Tibial artery (tissue), 4 donors: ENCODE measurements around the gene ZNF273.
"Not testable (repeated sequence)": the region's sequence is repeated elsewhere in the genome, so short reads cannot be mapped to it uniquely, and the experiment has no call there.

Experiments used
- DNase-seq, 2 donors: peaks; one replicate each; pipeline ENCODE4 v3.0.0-alpha.2; 2019
- H3K27ac ChIP-seq, 2 donors: fragments of 200-600 bp; sonication (generic) in 1 of 2; 1 replicate in 1 of 2; 2 replicates in 1 of 2; pipeline ENCODE4 v1.5.1; 2018 to 2019; ENCODE audit warnings: mild to moderate bottlenecking in 1 of 2
- H3K27me3 ChIP-seq, 2 donors: fragments of 200-600 bp; sonication (generic) in 1 of 2; one replicate each; pipeline versions ENCODE4 v1.5.1 to v1.6.0; 2016 to 2019
- H3K36me3 ChIP-seq, 3 donors: fragments of 200-600 bp; sonication (generic) in 2 of 3; one replicate each; pipeline ENCODE4 v1.5.1; 2016 to 2019; ENCODE audit warnings: mild to moderate bottlenecking in 2 of 3
- H3K4me1 ChIP-seq, 4 donors: fragments of 200-600 bp; sonication (generic) in 2 of 4; 1 replicate in 3 of 4; 2 replicates in 1 of 4; pipeline ENCODE4 v1.5.1; 2016 to 2019
- H3K4me3 ChIP-seq, 2 donors: fragments of 200-600 bp; sonication (generic) in 1 of 2; 1 replicate in 1 of 2; 2 replicates in 1 of 2; pipeline ENCODE4 v1.5.1; 2018 to 2019; ENCODE audit warnings: mild to moderate bottlenecking in 2 of 2
- H3K9me3 ChIP-seq, 3 donors: fragments of 200-600 bp; sonication (generic) in 1 of 3; one replicate each; pipeline ENCODE4 v1.5.1; 2016 to 2019
- intact Hi-C: fragments of 100-400 bp; cut with DNase I; formaldehyde crosslinking; loops from one replicate; pipeline ENCODE4 v1.15.0; 2023; ENCODE audit warnings: low total_unique reads
- TF ChIP-seq, protein P1 (sequence below), 2 experiments: fragments of 200-600 bp in 1 of 2; fragments of 450-650 bp in 1 of 2; IDR thresholded peaks; one replicate each; pipeline ENCODE4 v1.5.1; 2017 to 2019; ENCODE audit warnings: antibody characterized with exemption in 2 of 2, mild to moderate bottlenecking in 1 of 2, moderate library complexity in 1 of 2

ZNF273 gene

DNA sequence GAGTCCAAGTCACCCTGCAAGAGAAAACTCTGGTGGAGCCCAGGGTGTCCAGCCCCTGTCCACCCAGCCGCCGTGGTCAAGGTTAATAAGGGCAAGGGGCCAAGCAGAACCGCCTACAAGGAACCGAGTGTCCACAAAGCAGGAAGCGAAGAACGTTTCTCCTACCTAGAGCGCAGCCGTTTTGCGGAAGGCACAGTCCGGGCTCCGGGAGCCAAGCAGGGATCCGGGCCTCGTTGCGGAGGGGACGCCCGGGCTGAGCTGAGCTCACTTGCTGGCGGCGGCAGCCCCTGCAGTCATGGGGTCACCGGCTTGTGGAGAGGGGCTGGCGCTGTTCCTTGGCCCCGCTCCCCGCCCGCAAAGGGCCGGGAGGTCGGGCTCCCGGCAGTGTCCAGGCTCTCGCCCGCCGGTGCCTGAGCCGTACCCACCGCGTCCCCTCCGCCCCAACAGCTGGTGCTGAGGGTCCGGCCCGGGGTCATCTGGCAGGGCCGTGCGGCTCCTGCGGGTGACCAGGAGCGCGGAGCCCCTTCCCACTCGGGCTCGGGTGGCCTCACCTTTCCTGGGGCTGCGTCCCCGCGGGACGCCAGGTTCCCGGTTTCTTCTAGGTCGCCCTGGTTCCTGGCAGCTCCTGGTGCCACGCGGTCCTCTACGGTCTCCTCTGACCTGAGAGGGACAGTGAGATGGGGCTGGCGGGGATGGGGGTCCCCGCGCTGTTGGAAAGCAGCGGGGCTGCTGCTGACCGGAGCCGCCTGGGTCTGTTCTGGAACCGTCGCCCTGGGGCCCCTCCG is 14.0 kb upstream of the ZNF273 start:
- no peaks in the 10 kb centered on the region for H3K9me3 ChIP-seq
- intact Hi-C loops = loop anchor here (10.0 kb wide), 1 partner anchor 94 kb away; the partner anchor contains the start of gene ZNF138
- H3K36me3 ChIP-seq = no peaks in the 10 kb centered on the region
- TF ChIP-seq, protein P1, sequence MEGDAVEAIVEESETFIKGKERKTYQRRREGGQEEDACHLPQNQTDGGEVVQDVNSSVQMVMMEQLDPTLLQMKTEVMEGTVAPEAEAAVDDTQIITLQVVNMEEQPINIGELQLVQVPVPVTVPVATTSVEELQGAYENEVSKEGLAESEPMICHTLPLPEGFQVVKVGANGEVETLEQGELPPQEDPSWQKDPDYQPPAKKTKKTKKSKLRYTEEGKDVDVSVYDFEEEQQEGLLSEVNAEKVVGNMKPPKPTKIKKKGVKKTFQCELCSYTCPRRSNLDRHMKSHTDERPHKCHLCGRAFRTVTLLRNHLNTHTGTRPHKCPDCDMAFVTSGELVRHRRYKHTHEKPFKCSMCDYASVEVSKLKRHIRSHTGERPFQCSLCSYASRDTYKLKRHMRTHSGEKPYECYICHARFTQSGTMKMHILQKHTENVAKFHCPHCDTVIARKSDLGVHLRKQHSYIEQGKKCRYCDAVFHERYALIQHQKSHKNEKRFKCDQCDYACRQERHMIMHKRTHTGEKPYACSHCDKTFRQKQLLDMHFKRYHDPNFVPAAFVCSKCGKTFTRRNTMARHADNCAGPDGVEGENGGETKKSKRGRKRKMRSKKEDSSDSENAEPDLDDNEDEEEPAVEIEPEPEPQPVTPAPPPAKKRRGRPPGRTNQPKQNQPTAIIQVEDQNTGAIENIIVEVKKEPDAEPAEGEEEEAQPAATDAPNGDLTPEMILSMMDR (IDR thresholded peaks at IDR 0.05) = no peak
- H3K4me3 ChIP-seq = peak overlapping the region; percentile 43 to 55
- DNase-seq = no peak
- H3K27me3 ChIP-seq = peaks cover 0 to 2% of the 10 kb centered on the region in 2 donors
- peaks cover 0 to 48% (median 23%) of the 10 kb centered on the region in 4 donors for H3K4me1 ChIP-seq
- H3K27ac ChIP-seq = peak overlapping the region in 1 of 2 donors; percentile 30

DNA sequence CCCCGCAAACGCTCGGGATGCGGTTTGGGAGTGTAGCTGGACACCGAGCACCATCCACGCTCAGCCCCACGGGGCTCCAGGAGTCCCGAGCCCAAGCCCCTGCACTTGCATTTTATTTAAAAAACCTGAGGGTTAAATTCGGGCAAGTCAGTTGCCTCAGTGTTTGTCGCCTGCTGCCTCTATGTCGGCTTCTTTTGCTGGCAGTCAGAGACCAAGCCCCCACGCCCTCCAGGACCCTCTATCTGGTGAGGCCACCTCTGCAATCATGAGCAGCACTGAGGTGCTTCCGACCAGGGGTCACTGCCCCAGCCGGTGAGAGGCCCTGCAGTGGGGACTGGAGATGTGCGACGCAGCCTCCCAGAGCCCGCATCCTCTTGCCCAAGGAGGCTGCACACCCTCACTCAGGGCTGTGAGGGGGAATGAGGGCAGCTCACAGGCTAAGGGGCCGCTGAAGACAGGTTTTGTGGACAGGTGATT is 13.3 kb upstream of the ZNF273 start:
- TF ChIP-seq, protein P1 (IDR thresholded peaks at IDR 0.05) = no peak
- no peaks in the 10 kb centered on the region for H3K9me3 ChIP-seq
- H3K27ac ChIP-seq = peak overlapping the region in 1 of 2 donors; percentile 30
- H3K4me3 ChIP-seq = peak overlapping the region; percentile 43 to 55
- H3K4me1 ChIP-seq = peaks cover 0 to 48% (median 23%) of the 10 kb centered on the region in 4 donors
- no peaks in the 10 kb centered on the region for H3K36me3 ChIP-seq
- no peak for DNase-seq
- H3K27me3 ChIP-seq = peaks cover 0 to 2% of the 10 kb centered on the region in 2 donors
- intact Hi-C loops = loop anchor here (10.0 kb wide), 1 partner anchor 95 kb away; the partner anchor contains the start of gene ZNF138

DNA sequence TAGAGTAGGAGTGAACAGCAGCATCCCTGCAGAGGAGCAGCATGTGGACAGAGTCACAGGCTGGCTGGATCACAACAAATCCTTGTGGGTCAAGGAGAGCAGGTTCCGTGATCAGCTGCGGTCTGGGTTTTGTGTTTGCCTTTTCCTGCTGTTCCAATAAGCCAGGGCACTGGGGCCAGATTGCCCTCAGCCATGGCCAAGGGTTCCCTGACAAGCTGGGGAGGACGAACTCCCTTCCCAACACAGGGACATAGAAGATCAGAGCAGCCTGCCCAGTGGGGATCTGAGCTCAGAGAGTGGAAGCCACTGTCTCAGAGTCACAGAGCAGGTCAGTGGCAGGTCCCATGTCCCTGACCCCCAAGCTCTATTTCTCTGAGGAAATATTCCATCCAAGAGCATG is 12.8 kb upstream of the ZNF273 start:
- DNase-seq, H3K9me3 ChIP-seq, intact Hi-C loops, H3K27me3 ChIP-seq, H3K36me3 ChIP-seq, H3K4me3 ChIP-seq: not testable (repeated sequence)
- Histone ChIP-seq H3K4me1 (peaks cover 0 to 48% (median 23%) of the 10 kb centered on the region in 4 donors), H3K27ac (peak overlapping the region in 1 of 2 donors; percentile 54)

DNA sequence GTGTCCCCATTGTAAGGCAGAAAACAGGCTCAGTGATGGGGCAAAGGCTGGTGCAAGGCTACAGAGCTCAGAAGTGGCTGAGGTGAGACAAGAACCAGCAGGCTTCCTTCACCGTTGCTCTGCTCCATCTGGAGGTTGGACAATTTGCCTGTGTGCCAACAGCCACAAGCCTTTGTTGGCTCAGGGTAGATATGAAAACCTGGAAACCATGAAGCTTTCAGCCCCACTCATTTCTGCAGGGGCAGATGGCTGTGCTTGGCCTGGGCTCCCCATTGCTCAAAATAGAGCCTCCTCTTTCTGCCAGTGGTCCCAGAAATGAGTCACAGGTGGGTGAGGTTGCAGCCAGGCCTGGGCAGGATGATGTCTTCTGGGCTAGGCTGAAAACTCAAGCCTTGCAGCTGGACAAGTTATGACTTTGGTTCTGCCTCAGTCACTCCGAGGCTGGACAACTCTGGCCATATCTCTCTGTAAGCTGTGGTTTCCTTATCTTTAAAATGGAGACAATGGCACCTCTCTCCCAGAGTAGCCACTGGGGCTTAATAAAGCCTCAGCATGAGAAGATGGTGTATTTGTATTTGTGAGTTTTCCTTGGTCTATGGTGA is 12.2 kb upstream of the ZNF273 start:
- intact Hi-C loops = no loop called here
- no peak for DNase-seq
- Histone ChIP-seq H3K4me1 (peaks cover 0 to 48% (median 23%) of the 10 kb centered on the region in 4 donors), H3K27me3 (peaks cover 0 to 2% of the 10 kb centered on the region in 2 donors), H3K4me3 (no peak overlapping the region), H3K36me3 (no peaks in the 10 kb centered on the region), H3K9me3 (no peaks in the 10 kb centered on the region), H3K27ac (peak overlapping the region; percentile 46 to 54)
- TF ChIP-seq, protein P1 (IDR thresholded peaks at IDR 0.05) = no peak

DNA sequence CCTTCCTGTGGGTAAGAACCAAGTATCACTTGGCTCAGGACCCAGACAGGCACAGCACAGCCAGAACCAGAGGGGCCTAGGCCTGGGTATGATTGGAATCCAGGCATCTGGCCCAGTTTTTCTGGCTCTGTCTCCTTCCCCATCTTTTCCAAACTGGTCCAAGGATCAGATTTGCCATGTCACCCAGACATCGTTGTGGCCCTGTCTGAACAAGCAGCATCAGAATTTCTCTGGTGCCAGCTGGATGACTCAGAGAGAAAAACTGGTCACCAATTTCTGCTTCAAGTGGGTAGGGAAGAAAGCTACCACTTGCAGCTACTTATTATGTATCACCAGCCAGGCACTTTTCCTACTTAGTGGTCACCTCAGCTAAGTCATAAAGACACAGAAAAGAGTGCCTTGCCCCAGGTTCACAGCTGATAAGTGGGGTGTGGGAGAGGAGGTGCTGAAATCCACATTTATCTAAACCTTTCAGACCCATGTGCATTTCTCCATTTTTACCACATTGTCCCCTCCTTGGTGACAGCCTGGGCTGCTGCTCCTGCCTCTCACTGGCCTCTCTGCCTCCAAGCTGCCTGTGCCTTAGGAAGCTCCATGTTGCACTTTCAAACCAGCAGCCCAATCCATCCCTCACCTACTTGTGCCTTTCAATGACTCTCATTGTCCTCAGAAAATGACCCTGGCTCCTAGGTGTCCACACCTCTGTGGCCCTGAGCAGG is 11.6 kb upstream of the ZNF273 start:
- H3K4me1 ChIP-seq = peaks cover 0 to 48% (median 23%) of the 10 kb centered on the region in 4 donors
- H3K9me3 ChIP-seq, DNase-seq, H3K4me3 ChIP-seq, H3K27me3 ChIP-seq, H3K36me3 ChIP-seq, intact Hi-C loops: not testable (repeated sequence)
- peak overlapping the region; percentile 46 to 54 for H3K27ac ChIP-seq

DNA sequence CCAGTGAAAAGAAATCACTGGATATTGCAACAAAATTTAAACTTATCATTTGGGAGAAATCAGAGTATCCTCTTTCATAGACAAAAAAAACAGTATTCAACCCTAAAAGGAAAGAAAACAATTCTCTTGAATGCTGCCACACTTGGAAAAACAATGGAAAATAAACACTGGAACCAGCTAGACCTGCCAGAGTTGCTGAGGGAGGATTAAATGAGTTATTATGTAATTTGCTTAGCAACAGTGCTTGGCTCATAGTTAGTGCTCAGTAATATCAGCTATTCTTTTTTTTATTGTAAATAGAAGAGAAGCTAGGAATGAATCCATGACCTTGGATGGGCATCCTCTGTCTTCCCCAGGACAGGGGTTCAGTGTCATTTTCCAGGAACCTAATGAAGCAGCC is 11.0 kb upstream of the ZNF273 start:
- no peaks in the 10 kb centered on the region for H3K36me3 ChIP-seq
- intact Hi-C loops = no loop called here
- H3K27me3 ChIP-seq = no peaks in the 10 kb centered on the region
- H3K4me3 ChIP-seq = no peak overlapping the region
- H3K9me3 ChIP-seq = no peaks in the 10 kb centered on the region
- TF ChIP-seq, protein P1 (IDR thresholded peaks at IDR 0.05) = no peak
- peaks cover 0 to 48% (median 23%) of the 10 kb centered on the region in 4 donors for H3K4me1 ChIP-seq
- no peak for DNase-seq
- H3K27ac ChIP-seq = peak overlapping the region in 1 of 2 donors; percentile 54
